H1 (cell line): ENCODE measurements around the gene CADM1. TPM values are rescaled to one million over a fixed set of nuclear protein-coding genes. Genes with fewer than 3 reads are reported as not detected.
A peak's percentile ranks its signal among the peaks of the same experiment; 100 is the strongest.

Source experiments
- CTCF ChIA-PET: fragments of 300-600 bp; sonication (Branson Sonifier 250); formaldehyde crosslinking; loops from one replicate; lab custom pipeline; 2021; ENCODE audit not compliant: partially characterized antibody; lab: Charles Lee
- POLR2A ChIA-PET: fragments of 300-600 bp; sonication (Branson Sonifier 250); formaldehyde crosslinking; loops from one replicate; lab custom pipeline; 2021; ENCODE audit warnings: inconsistent platforms; ENCODE audit not compliant: partially characterized antibody; lab: Charles Lee
- DNase-seq, 2 experiments: peaks; one replicate each; pipeline versions ENCODE4 v3.0.0 to v3.0.0-alpha.2; 2010 to 2022; ENCODE audit warnings: low spot score in 2 of 2, low read depth in 1 of 2, mixed read lengths in 1 of 2
- FAIRE-seq: peaks from 2 replicates; lab custom pipeline; 2011; peaks lifted over from hg19 to GRCh38; lab: Jason Lieb, UNC
- H2AFZ ChIP-seq: 2 replicates; pipeline ENCODE4 v1.8.1; 2012; ENCODE audit warnings: low read length, inconsistent platforms
- H2AK5ac ChIP-seq: 2 replicates; pipeline ENCODE4 v1.6.1; 2013; ENCODE audit warnings: low read depth, low read length
- H2BK120ac ChIP-seq: replicated peaks from 2 replicates; pipeline ENCODE3; 2013; ENCODE audit warnings: low read depth, low read length, inconsistent platforms
- H2BK12ac ChIP-seq: 2 replicates; pipeline ENCODE4 v1.6.1; 2013; ENCODE audit warnings: low read depth, low read length
- H2BK15ac ChIP-seq: 2 replicates; pipeline ENCODE4 v1.6.1; 2013; ENCODE audit warnings: low read length
- H2BK20ac ChIP-seq: 2 replicates; pipeline ENCODE4 v1.6.1; 2013; ENCODE audit warnings: low read length
- H2BK5ac ChIP-seq: 2 replicates; pipeline ENCODE4 v1.6.1; 2013; ENCODE audit warnings: low read depth, low read length
- H3K14ac ChIP-seq: 2 replicates; pipeline ENCODE4 v1.6.1; 2013; ENCODE audit warnings: inconsistent platforms; ENCODE audit not compliant: insufficient read length
- H3K18ac ChIP-seq: 2 replicates; pipeline ENCODE4 v1.6.1; 2013; ENCODE audit warnings: low read length; ENCODE audit errors: extremely low read depth
- H3K23ac ChIP-seq: 2 replicates; pipeline ENCODE4 v1.6.1; 2013; ENCODE audit warnings: inconsistent platforms; ENCODE audit not compliant: insufficient read length
- H3K23me2 ChIP-seq: 2 replicates; pipeline ENCODE4 v1.6.1; 2013; ENCODE audit warnings: low read depth, low read length
- H3K27ac ChIP-seq: 2 replicates; pipeline ENCODE4 v1.6.1; 2011; ENCODE audit warnings: low read depth, low read length, inconsistent platforms
- H3K27me3 ChIP-seq, 4 experiments: replicated peaks in 1 of 4; 1 replicate in 1 of 4; 2 replicates in 3 of 4; pipeline versions ENCODE4 v1.6.1 to v1.8.1; 2011 to 2013; ENCODE audit warnings: low read length in 3 of 4, mild to moderate bottlenecking in 3 of 4, inconsistent platforms in 2 of 4, mixed read lengths in 2 of 4, moderate library complexity in 1 of 4; ENCODE audit not compliant: control insufficient read depth in 3 of 4, insufficient read depth in 3 of 4; ENCODE audit errors: extremely low read depth in 1 of 4
- H3K36me3 ChIP-seq, 4 experiments: 2 replicates each; pipeline versions ENCODE4 v1.6.1 to v1.8.1; 2011 to 2013; ENCODE audit warnings: mild to moderate bottlenecking in 4 of 4, low read length in 3 of 4, moderate library complexity in 2 of 4, control low read depth in 1 of 4, inconsistent platforms in 1 of 4; ENCODE audit not compliant: insufficient read depth in 4 of 4, control insufficient read depth in 2 of 4
- H3K4ac ChIP-seq: replicated peaks from 2 replicates; pipeline ENCODE3; 2013; ENCODE audit warnings: low read length, low read depth, mixed read lengths, inconsistent platforms; ENCODE audit not compliant: insufficient read length
- H3K4me1 ChIP-seq, 4 experiments: replicated peaks in 1 of 4; 1 replicate in 1 of 4; 2 replicates in 3 of 4; pipeline versions ENCODE4 v1.6.1 to v1.8.1; 2011 to 2013; ENCODE audit warnings: low read length in 3 of 4, inconsistent platforms in 2 of 4, mixed read lengths in 1 of 4; ENCODE audit not compliant: insufficient read depth in 4 of 4, control insufficient read depth in 3 of 4
- H3K4me2 ChIP-seq, 2 experiments: 2 replicates each; pipeline versions ENCODE4 v1.6.1 to v1.8.1; 2011 to 2013; ENCODE audit warnings: low read depth in 2 of 2, low read length in 2 of 2, control low read depth in 1 of 2, inconsistent platforms in 1 of 2, mild to moderate bottlenecking in 1 of 2; ENCODE audit not compliant: insufficient read depth in 1 of 2
- H3K4me3 ChIP-seq, 4 experiments: fragments of 200-600, 300-600 bp in 1 of 4; sonication (generic), shearing (Covaris generic), sonication (Bioruptor Twin) in 1 of 4; 2 replicates each; pipeline versions ENCODE4 v1.5.1 to v1.8.1; 2011 to 2016; ENCODE audit warnings: low read length in 4 of 4, low read depth in 3 of 4, control low read depth in 2 of 4, inconsistent platforms in 2 of 4, mild to moderate bottlenecking in 2 of 4, mixed read lengths in 1 of 4, moderate library complexity in 1 of 4; ENCODE audit not compliant: insufficient read depth in 2 of 4; ENCODE audit errors: extremely low read depth in 1 of 4
- H3K56ac ChIP-seq: replicated peaks from 2 replicates; pipeline ENCODE3; 2013; ENCODE audit warnings: low read depth, mild to moderate bottlenecking, mixed read lengths, low read length, inconsistent platforms; ENCODE audit not compliant: insufficient read length
- H3K79me1 ChIP-seq: 2 replicates; pipeline ENCODE4 v1.6.1; 2013; ENCODE audit warnings: low read depth, low read length, control low read depth
- H3K79me2 ChIP-seq, 2 experiments: 2 replicates each; pipeline versions ENCODE4 v1.6.1 to v1.8.1; 2012 to 2013; ENCODE audit warnings: low read length in 2 of 2, mild to moderate bottlenecking in 2 of 2, inconsistent platforms in 1 of 2; ENCODE audit not compliant: insufficient read depth in 2 of 2, control insufficient read depth in 1 of 2
- H3K9ac ChIP-seq, 4 experiments: replicated peaks in 1 of 4; 1 replicate in 1 of 4; 2 replicates in 3 of 4; pipeline versions ENCODE4 v1.6.1 to v1.8.1; 2011 to 2013; ENCODE audit warnings: low read depth in 3 of 4, low read length in 3 of 4, control low read depth in 2 of 4, mild to moderate bottlenecking in 2 of 4, moderate library complexity in 2 of 4, inconsistent platforms in 1 of 4; ENCODE audit errors: extremely low read depth in 1 of 4
- H3K9me3 ChIP-seq, 2 experiments: 2 replicates each; pipeline versions ENCODE4 v1.6.1 to v1.8.1; 2012 to 2013; ENCODE audit warnings: mild to moderate bottlenecking in 2 of 2, moderate library complexity in 2 of 2, control low read depth in 1 of 2, inconsistent platforms in 1 of 2, low read depth in 1 of 2, low read length in 1 of 2, mixed read lengths in 1 of 2; ENCODE audit not compliant: insufficient read depth in 2 of 2
- H4K20me1 ChIP-seq, 2 experiments: replicated peaks in 1 of 2; 2 replicates each; pipeline versions ENCODE3 to v1.8.1; 2011 to 2013; ENCODE audit warnings: inconsistent platforms in 2 of 2, low read length in 2 of 2, mild to moderate bottlenecking in 1 of 2; ENCODE audit not compliant: insufficient read depth in 2 of 2, control insufficient read depth in 1 of 2
- H4K5ac ChIP-seq: 2 replicates; pipeline ENCODE4 v1.6.1; 2013; ENCODE audit warnings: low read length, low read depth, mixed read lengths, inconsistent platforms; ENCODE audit not compliant: insufficient read length
- H4K8ac ChIP-seq: 2 replicates; pipeline ENCODE4 v1.8.0; 2013; ENCODE audit warnings: mild to moderate bottlenecking, moderate library complexity, low read length, inconsistent platforms; ENCODE audit not compliant: insufficient read depth; ENCODE audit errors: extremely low read depth
- H4K91ac ChIP-seq: replicated peaks from 2 replicates; pipeline ENCODE3; 2013; ENCODE audit warnings: low read length, mixed read lengths, inconsistent platforms; ENCODE audit not compliant: insufficient read length
- ASH2L ChIP-seq: fragments of 200-600, 300-600 bp; sonication (generic); IDR thresholded peaks from one replicate; pipeline ENCODE4 v1.7.1; 2017; ENCODE audit warnings: low read length
- CTBP2 ChIP-seq: IDR thresholded peaks from 2 replicates; pipeline ENCODE4 v1.7.0; 2011; ENCODE audit warnings: borderline replicate concordance, mild to moderate bottlenecking, moderate library complexity, mixed read lengths, low read length; ENCODE audit not compliant: insufficient read depth, insufficient read length
- GTF2F1 ChIP-seq: IDR thresholded peaks from 2 replicates; pipeline ENCODE4 v1.6.1; 2012; ENCODE audit warnings: low read depth, low read length, improper control_type of control experiment, borderline replicate concordance
- HDAC2 ChIP-seq, 2 experiments: fragments of 300-600 bp in 1 of 2; sonication (generic) in 1 of 2; IDR thresholded peaks; 2 replicates each; pipeline ENCODE4 v1.6.1; 2011 to 2012; ENCODE audit warnings: low read depth in 2 of 2, low read length in 2 of 2, mild to moderate bottlenecking in 2 of 2, moderate library complexity in 2 of 2, borderline replicate concordance in 1 of 2, inconsistent platforms in 1 of 2
- KDM4A ChIP-seq: IDR thresholded peaks from one replicate; pipeline ENCODE4 v1.7.1; 2012; ENCODE audit warnings: low read depth, mild to moderate bottlenecking, moderate library complexity, low read length, inconsistent platforms; ENCODE audit not compliant: severe bottlenecking
- TBP ChIP-seq: IDR thresholded peaks from 2 replicates; pipeline ENCODE4 v1.6.1; 2011; ENCODE audit warnings: low read depth, low read length, improper control_type of control experiment
- polyA plus RNA-seq, 7 experiments: library from polyadenylated mRNA; depleted of rRNA in 3 of 7; stranded (reverse) in 5 of 7; unstranded in 2 of 7; fragments of >200 nt in 5 of 7; fragments of 200-250 nt in 2 of 7; gene quantifications; 1 replicate in 5 of 7; 2 replicates in 1 of 7; 4 replicates in 1 of 7; pipeline versions ENCODE4 v1.2.1 to v1.2.3, GENCODE V29; 2011 to 2013; ENCODE audit warnings: missing spikeins in 2 of 7, mixed read lengths in 2 of 7
- total RNA-seq: library from RNA; stranded (reverse); fragmentation: NEBNext Ultra II Directional; extraction: Animal tissue kit (Norgen Biotek cat#: 25700); gene quantifications from 2 replicates; pipeline ENCODE4 v1.2.1, GENCODE V29; 2021
- TF ChIP-seq, protein P1 (sequence below), 3 experiments: IDR thresholded peaks; 1 replicate in 2 of 3; 2 replicates in 1 of 3; pipeline versions ENCODE4 v1.5.1 to v1.6.1; 2011; ENCODE audit warnings: low read length in 3 of 3, mild to moderate bottlenecking in 3 of 3, inconsistent platforms in 2 of 3, low read depth in 1 of 3, moderate library complexity in 1 of 3; ENCODE audit not compliant: insufficient read depth in 1 of 3; ENCODE audit errors: control extremely low read depth in 1 of 3

CADM1 gene
- total and polyA plus RNA-seq, 2 of the 8 experiments (the other 6 are each of a cell fraction or from before 2014, with no cell fraction given), result 8.3 to 25.3 TPM

- Histone ChIP-seq H3K4me3 (0 out of 8 replicates have a peak overlapping the region, but pooled peaks of 1 of the 4 experiments have one; percentile 1), H4K20me1 (no peaks in the 10 kb centered on the region), H3K56ac (no peak overlapping the region), H2BK15ac (no peak overlapping the region), H2BK5ac (no peak overlapping the region), H4K8ac (no peak overlapping the region), H3K4me1 (peaks cover 0 to 9% (median 1%) of the 10 kb centered on the region in 4 experiments; a peak in 3 of 7 replicates), H3K36me3 (no peaks in the 10 kb centered on the region), H2AFZ (no peak overlapping the region), H3K14ac (no peak overlapping the region), H3K18ac (no peak overlapping the region), H2BK20ac (no peak overlapping the region), H4K91ac (no peak overlapping the region), H3K79me1 (no peaks in the 10 kb centered on the region), H3K4me2 (peak overlapping the region; percentile 35 to 51; a peak in 3 of 4 replicates), H3K23ac (no peak overlapping the region), H3K4ac (no peak overlapping the region), H3K9me3 (no peaks in the 10 kb centered on the region), H3K27ac (no peak overlapping the region), H2BK120ac (no peak overlapping the region), H4K5ac (no peak overlapping the region), H3K9ac (no peak overlapping the region), H3K79me2 (no peaks in the 10 kb centered on the region), H2BK12ac (no peak overlapping the region), H2AK5ac (no peak overlapping the region), H3K23me2 (no peaks in the 10 kb centered on the region), H3K27me3 (no peaks in the 10 kb centered on the region)
- no peak for FAIRE-seq
- no peak for DNase-seq
- ChIA-PET POLR2A (no interaction called here), CTCF (no interaction called here)
- TF ChIP-seq CTBP2, result no peak
- TF ChIP-seq, protein P1, sequence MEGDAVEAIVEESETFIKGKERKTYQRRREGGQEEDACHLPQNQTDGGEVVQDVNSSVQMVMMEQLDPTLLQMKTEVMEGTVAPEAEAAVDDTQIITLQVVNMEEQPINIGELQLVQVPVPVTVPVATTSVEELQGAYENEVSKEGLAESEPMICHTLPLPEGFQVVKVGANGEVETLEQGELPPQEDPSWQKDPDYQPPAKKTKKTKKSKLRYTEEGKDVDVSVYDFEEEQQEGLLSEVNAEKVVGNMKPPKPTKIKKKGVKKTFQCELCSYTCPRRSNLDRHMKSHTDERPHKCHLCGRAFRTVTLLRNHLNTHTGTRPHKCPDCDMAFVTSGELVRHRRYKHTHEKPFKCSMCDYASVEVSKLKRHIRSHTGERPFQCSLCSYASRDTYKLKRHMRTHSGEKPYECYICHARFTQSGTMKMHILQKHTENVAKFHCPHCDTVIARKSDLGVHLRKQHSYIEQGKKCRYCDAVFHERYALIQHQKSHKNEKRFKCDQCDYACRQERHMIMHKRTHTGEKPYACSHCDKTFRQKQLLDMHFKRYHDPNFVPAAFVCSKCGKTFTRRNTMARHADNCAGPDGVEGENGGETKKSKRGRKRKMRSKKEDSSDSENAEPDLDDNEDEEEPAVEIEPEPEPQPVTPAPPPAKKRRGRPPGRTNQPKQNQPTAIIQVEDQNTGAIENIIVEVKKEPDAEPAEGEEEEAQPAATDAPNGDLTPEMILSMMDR (IDR thresholded peaks at IDR 0.05; ENCODE audit: control extremely low read depth in 1 of 3, insufficient read depth in 1 of 3, low read depth in 1 of 3, low read length in 3 of 3), result no peak
- no peak for TF ChIP-seq TBP
- no peak for TF ChIP-seq GTF2F1
- TF ChIP-seq HDAC2 (IDR thresholded peaks at IDR 0.05; ENCODE audit: borderline replicate concordance in 1 of 2, low read depth in 2 of 2, low read length in 2 of 2), result no peak
- TF ChIP-seq KDM4A, result no peak
- TF ChIP-seq ASH2L, result no peak
Measured at GRCh38 chr11:115456019-115456418, 48.2 kb downstream of the CADM1 start.
